Hepatocyte (in vitro differentiated cells): ENCODE data around the gene RDH14.

Source experiments
- CTCF ChIP-seq: fragments of 200-600 bp; sonication (generic); IDR thresholded peaks from 2 replicates; pipeline ENCODE4 v1.5.1; 2016; ENCODE audit warnings: antibody characterized with exemption, mild to moderate bottlenecking; ENCODE audit not compliant: poor library complexity
- EZH2 ChIP-seq: fragments of 200-600 bp; sonication (generic); IDR thresholded peaks from 2 replicates; pipeline ENCODE4 v1.6.1; 2016; ENCODE audit warnings: antibody characterized with exemption, mild to moderate bottlenecking, borderline replicate concordance
- EZH2phosphoT487 ChIP-seq: fragments of 200-600 bp; sonication (generic); IDR thresholded peaks from one replicate; pipeline ENCODE4 v1.6.1; 2018; ENCODE audit warnings: antibody characterized with exemption, mild to moderate bottlenecking, low read depth, moderate library complexity; ENCODE audit not compliant: unreplicated experiment, severe bottlenecking

- TF ChIP-seq EZH2 = no peak
- no peak for TF ChIP-seq CTCF
- no peak for TF ChIP-seq EZH2phosphoT487
These were observed 3.3 kb downstream of the RDH14 start for GRCh38 chr2:18557121-18557520.
